ENCODE data around the gene SNX32.
"Not testable (repeated sequence)": the region's sequence is repeated elsewhere in the genome, so short reads cannot be mapped to it uniquely, and the experiment has no call there.

SNX32 gene

DNA sequence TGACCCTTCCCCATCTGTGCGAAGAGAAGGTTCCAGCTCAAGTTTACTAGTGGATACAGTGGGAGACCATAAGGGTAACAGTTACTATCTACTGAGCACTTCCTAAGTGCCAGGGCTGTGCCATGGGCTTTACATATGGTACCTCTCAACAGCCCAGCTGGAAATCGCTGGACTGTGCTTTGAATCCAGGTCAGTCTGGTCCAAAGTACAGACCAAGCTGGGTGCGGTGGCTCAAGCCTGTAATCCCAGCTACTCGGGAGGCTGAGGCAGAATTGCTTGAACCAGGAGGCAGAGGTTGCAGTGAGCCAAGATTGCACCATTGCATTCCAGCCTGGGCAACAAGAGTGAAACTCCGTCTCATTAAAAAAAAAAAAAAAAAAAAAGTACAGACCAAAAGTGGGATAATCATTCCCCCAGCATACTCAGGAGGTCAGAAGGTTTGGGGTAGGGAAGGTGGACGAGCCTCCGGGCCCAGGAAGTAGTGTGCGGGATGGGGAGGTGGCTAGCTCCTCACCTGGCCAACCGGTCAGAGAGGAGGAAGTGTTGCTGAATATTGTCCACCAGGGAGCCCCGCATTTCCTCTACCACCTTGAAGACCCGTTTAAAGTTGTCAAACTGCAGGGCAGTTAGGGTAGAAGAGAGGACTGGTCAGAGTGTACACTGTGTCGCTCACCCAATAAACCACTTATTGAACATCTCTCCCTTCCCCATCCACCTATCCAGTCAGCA is 52.2 kb downstream of the SNX32 start:
- DNase-seq (ENCODE audit: low read depth), result no peak

DNA sequence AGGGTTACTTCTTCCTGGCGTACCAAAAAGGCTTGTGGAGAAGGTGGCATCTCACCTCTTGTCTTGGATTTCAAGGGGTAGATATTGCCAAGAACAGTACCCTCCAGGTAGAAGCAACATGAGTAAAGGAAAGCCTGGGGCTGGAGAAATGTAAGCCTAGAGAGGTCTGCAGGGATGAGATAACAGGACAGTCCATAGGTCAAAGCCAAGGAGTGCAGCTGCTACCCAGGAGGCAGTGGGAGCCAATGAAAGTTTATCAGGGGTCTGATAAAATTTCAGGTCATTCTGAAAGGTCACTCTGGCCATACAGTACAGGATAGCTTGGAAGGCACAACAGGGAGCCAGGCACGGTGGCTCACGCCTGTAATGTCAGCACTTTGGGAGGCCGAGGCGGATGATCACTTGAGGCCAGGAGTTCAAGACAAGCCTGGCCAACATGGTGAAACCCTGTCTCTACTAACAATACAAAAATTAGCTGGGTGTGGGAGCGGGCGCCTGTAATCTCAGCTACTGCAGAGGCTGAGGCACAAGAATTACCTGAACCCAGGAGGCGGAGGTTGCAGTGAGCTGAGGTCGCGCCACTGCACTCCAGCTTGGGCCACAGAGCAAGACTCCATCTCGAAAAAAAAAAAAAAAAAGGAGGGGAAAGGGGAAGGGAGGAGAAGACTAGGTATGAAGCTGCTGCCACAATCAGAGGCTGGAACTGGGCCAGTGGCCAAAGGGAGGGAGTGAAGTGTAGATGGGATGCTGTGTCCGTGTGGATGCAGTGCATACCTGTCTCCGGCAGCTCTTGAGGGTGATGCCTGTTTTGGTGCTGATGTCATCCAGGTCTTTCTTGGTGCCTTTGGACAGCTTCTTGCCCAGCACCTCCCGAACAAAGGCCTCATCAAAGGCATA is 53.3 kb downstream of the SNX32 start:
- DNase-seq (ENCODE audit: low read depth), result no peak

DNA sequence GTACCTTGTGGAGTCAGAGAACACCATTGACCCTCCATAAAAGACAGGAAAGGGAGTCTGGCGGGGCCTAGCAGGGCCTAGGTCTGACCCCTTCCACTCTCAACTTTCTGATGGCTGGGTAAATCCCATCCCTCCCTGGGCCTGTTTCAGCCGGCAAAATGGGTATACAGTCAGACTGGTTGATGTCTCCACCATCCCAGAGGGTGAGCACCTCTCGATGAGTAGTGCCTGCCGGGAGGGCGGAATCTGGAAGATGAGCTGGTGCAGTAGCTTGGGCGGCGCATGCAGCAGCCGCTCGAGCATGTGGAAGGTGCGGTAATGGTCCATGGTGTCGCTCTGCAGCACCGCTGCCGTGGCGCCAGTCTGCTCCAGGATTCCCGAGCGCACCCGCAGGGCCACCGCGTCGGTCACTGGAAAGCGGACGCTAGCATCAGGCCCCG is 54.0 kb downstream of the SNX32 start:
- no peak for DNase-seq (ENCODE audit: low read depth)

DNA sequence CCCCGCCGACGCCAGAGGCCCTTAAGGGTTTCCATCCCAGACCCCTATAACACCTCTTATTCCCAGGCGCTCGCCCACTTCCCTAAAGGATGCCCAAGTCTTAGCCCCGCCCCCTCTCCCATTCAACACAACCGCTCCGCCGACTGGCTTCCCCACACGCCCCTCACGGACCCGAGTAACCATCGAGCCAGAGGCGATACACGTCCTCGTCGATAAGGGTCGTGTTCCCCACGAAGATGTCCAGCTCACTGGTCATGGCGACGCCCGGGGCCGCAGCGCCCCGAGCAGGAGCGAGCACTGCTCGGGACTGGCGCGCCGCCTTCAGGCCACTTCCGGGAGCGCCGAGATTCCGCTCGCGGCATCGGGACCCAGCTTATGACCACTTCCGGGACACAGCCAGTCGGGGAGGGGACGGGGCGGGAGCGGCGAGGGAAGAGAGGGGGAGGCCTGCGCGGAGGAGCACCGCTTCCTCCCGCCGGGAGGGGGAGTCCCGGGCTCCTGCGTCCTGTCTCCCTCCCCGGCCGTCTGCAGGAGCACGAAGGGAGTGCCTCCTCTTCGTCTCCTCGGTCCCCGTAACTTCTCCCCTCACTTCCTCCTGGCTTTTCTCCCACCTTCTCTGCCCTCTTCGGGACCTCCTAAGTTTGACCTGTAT is 54.5 kb downstream of the SNX32 start, which contains the start of gene FIBP:
FIBP (minus strand) TSS at position 309 of the 652 bp plus-strand sequence; CDS start at position 256, 53 bp downstream.
- peak; percentile 86 for DNase-seq (ENCODE audit: low read depth)

DNA sequence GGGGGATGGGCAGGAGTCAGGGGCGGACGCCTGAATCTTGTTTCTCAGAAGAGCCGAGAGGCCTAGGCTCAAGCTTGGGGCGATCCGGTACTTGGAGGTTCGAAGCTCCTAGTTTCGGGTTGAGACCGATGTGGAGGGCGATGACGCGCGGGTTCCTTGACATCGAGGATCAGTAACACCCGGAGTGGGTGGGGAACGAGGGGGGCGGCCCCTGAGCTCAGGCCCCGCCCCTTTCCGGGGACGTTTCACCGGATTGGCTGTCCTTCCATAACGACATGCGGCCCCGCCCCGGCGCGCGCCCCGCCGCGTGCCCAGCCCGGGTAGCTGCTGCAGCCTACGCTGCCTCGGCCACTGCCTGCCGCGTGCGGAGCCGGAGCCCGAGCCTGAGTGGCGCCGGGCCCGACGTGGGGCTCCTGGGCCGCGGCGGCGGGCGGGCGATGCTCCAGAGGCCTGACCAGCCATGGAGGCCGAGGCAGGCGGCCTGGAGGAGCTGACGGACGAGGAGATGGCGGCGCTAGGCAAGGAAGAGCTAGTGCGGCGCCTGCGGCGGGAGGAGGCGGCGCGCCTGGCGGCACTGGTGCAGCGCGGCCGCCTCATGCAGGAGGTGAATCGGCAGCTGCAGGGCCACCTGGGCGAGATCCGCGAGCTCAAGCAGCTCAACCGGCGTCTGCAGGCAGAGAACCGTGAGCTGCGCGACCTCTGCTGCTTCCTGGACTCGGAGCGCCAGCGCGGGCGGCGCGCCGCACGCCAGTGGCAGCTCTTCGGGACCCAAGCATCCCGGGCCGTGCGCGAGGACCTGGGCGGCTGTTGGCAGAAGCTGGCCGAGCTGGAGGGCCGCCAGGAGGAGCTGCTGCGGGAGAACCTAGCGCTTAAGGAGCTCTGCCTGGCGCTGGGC is 56.8 kb downstream of the SNX32 start, which contains the start of gene CCDC85B:
CCDC85B (plus strand) TSS at position 350 of the 895 bp plus-strand sequence; CDS start at position 461, 111 bp downstream.
- DNase-seq (ENCODE audit: low read depth), result peak; percentile 87

DNA sequence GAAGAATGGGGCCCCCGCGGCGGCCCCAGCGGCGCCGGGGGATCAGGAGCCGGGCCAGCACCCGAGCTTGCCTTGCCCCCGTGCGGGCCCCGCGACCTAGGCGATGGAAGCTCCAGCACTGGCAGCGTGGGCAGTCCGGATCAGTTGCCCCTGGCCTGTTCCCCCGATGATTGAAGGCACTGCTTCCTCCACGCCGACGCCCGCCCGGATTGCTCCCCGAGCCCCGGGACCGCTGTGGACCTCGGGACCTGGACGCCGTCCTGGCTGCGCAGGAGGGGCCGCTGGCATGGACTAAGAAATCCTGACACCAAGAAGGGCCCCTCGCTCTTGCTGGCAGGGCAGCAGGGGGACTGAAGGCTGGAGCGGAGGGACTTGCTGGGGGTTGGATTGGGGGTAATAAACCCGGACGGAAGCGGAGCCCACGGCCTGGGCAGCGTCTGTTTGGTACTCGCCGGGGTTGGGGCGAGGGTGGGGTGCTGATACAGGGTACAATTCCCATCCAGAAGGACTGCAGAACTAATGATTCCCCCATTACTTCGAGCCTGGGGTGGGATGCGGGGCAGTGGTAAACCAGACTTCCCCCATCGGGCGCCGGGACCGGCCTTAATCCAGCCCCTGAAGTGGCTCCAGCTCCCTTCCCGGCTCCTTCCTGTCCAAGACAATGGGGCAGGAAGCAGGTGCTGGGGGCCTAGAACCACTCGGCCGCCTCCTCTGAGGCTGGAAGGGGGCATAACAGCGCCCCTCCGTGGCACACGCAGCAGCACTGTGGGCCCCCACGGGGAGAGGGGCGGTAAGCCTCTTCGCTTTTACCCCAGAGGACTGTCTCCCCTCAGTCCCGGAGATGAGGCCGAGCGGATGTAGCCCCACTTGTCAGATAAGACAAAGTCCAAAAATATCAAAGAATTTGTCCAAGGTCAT is 57.7 kb downstream of the SNX32 start:
- DNase-seq (ENCODE audit: low read depth), result no peak

DNA sequence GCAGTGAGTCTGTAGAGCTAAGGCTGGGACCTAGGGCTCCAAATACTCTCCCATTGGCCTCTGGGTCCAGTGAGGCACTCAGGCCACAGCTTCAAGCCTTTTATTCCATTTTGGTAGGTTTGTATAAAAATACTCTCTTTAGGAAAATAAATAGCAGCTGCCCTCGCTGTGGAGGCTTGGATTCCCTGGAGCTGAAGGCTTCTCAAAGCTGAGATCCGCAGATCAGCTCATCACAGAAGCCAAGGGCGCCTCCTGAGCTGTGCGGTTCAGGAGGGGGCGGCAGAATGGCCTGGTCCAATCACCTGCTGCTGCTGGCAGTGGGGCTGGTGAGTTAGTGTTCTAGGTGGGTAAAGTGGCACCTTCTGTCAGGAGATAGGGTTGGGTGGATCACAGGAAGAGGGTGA is 58.4 kb downstream of the SNX32 start:
- not testable (repeated sequence) for DNase-seq (ENCODE audit: low read depth)

DNA sequence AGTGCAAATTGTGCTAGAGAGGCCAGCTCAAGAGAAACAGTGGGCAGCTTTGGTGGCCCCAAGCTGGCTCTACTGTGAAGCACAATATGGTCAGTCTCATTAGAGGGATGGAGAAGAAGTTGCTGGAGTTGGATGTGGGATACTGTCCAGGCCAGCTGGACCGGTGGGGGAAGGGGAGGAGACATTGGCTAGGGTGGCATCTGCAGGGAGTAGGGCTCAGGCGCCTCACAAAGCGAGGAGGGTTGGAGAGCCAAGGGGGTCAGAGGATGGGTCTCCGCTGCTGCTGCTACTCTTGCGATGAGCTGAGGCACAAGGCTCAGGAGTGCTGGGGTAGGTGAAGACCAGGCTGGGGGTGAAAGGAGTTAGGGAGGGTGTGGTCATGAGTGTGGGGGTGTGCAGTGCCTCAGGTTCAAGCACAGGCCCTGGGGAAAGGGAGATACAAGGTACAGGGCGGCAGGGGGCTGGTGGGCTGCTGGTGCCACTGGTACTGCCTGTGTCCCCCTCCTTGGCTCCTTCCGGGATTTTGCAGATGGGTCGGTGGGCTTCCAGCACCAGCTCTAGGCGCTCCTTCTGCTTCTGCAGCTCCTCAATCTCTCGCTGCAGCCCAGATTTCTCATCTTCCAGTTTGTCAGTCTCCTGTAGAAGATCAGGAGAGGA is 59.0 kb downstream of the SNX32 start:
- no peak for DNase-seq (ENCODE audit: low read depth)

DNA sequence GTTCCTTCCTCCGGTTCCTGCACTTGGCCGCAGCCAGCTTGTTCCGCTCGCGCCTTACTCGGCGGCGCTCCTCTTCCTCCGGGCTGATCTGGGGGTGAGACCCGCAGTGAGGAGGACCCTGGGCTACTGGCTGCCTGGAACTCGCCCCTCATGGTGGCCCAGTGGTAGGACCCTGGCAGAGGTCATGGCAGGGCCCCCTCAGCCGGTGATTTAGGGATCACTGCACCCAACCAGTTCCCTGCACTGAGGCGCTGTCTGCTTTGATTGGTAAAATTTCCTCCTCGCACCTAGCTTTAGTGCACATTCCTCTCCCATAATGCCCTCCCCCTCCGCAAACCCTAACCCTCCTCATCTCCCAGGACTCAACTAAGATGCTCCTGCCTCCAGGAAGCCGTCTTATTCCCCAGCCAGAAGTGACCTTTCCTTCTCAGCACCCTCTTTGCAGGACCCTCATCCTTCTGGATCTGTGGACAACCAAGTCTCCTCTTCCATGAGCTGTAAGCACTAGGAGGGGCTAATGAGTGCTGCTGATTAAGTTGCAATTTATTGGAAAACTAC is 60.4 kb downstream of the SNX32 start:
- DNase-seq (ENCODE audit: low read depth), result no peak

DNA sequence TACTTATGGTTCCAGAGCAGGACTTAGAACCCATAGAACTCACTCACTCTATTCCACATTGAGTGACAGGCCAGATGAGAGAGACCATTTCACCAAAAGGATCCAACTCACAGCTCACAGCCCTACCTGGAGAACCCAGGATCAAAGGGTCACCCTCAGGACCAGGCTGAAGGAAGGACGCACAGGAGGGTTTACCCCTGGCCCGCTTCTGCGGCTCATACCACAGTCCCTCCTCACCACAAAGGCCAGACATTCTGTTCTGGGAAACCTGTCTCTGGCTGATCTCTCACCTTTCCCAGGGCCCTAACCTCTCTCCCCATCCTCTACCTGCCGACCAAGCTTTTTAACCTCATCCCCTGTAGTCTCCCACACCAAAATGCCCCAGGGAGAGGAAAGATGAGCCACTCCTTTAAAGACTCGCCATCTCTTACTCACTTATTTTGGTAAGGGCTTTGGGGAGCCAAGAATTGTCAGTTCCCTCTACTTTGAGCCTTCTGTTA is 61.8 kb downstream of the SNX32 start:
- no peak for DNase-seq (ENCODE audit: low read depth)

DNA sequence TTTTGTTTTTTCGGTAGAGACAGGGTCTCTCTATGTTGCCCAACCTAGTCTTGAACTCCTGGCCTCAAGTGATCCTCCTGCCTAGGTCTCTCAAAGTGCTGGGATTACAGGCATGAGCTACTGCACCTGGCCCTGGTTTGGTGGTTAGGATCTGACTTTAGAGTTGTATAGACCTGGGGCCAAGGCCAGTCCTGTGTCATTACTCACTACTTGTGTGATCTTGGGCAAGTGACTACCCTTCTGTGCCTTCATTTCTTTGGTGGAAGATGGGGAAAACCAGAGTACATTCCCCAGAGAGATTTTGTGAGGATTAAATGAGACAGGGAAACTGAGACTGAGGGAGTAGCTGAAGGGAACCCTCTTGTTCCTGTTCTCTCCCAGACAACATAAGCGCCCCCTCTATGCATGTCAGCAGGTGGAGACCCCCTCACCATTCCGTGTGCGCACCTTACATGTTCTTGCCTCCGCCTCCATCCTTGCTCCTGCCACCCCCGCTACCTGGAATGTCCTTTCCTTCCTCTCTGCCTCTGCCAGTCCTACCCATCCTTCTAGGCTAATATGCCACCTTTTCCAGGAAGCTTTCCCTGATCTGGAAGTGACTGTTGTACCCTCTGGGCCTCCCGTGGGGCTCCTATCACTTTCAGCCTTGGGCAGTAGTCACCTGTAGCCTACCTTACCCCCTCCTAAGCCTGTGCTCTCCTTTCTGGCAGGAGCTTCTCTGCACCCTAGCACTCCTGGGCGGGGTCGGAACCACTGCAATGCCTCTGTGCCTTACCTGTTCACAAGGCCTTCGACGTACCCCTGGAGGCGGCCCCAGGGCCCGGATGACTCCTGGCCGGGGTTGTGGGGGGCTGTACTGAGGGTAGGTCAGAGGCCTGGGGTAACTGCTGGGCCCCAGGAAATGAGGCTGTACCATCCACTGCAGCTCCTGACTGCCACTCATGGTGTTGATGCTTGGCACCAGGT is 62.6 kb downstream of the SNX32 start:
- no peak for DNase-seq (ENCODE audit: low read depth)

DNA sequence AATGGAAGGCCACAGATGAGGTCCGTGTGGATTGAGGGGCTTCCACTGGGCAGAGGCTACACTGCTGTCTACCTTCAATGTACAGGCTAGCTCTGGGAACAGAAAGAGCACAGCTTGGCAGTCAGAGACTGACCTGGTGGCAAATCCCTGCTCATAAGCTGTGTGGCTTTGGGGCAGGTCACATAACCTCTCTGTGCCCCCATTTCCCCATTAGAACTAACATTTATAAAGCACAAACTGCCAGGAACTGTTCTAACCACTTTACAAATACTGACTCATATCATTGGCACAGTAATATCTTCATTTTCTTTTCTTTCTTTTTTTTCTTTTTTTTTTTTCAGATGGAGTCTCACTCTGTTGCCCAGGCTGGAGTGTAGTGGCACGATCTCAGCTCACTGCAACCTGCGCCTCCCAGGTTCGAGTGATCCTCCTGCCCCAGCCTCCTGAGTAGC is 63.3 kb downstream of the SNX32 start:
- DNase-seq (ENCODE audit: low read depth), result no peak

DNA sequence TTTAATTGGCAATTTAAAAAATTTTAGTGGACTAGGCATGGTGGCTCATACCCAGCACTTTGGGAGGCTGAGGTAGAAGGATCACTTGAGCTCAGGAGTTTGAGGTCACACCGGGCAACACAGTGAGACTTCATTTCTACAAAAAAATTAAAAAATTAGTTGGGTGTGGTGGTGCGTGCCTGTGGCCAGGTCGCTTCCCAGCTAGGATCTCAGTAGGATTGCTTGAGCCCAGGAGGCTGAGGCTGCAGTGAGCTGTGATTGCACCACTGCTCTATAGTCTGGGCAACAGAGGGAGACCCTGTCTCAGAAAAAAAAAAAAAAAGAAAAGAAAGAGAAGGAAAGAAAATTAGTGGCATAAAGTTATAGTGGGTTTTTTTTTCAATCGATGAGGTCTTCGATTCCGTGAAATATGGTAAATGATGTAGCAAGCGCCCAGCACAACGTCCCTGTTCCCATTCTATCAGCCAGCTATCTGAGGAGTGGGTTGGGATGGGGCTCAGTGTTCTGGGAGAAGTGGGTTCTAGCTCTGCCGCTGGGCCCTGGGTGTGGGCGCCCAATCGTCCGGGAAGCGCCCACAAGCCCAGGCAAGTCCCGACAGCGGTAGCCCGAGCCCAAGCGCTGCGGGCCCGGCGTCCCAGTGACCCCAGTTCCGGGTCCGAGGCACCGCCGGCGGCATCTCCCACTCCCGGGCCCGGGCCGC is 65.0 kb downstream of the SNX32 start:
- no peak for DNase-seq (ENCODE audit: low read depth)

DNA sequence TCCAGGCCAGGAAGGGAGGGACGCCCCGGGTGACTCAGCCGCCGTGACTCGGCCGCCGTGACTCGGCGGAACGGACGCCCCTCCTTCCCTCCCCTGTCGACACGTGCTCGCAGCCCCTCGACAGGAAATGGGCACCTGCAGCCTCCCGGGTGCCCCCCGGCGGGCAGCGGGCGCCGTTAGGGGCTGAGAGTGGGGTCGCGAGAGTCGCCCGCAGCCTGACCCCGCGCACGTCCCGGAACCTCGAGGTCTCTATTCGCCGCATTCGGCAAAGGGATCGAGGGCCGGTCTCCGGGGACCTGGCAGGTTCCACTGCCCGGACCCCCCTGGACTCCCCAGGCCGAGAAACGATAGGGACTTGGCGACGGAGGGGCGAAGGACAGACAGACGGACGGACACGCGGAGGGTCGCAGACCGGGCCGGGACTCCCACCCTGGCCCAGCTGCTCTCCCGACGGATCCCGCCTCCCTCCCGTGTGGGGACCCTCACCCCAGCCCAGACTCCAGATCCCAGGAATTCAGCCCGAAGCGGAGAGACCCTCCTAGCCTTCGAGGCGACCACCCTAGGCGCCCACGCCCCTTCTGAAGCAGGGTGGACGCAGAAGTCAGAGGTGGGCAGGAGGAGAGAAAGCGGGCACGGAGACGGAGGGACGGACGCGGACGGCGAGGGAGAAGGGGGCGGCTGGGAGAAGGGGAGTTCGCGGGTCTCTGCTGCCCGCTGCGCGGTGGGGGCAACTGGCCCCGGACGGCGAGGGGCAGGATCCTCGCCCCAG is 65.8 kb downstream of the SNX32 start:
- no peak for DNase-seq (ENCODE audit: low read depth)

DNA sequence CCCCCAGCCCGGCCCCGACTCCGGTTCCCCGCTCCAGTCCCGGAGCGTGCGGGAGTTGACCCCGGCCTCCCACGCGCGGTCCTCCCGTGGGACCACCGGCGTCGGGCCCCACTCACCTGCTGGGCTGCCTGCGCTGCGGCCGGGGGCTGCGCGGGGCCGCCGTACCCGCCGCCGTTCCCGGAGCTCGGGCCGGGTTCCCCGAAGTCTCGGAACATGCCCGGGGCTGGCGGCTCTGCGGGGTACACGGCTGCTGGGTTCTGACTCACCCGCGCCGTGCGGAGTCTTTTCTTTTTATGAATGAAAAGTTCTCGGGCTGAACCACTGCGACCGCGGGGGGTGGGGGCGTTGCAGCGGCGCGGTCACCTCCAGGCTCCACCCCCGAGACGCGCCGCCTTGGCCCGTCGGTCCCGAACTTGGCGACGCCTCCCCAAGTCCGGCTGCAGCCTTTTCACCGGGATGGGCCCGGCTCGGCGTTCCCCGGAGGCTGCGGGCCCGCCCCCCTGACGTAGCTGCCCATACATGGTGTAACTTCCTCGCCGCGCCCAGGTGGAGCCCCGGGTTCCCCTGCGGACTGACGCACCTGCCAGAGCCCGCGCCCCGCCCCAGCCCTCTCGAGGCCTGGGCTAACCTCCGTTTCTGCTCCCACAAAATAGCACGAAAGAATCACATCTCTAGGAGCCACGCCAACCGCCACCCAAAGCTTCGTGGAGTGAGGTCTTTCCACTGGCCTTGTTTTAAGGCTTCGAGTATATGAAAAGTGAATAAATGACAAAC is 66.5 kb downstream of the SNX32 start, which contains the start of gene FOSL1:
FOSL1 (minus strand) TSS at position 264 of the 774 bp plus-strand sequence; CDS start at position 215, 49 bp downstream.
- peak; percentile 92 for DNase-seq (ENCODE audit: low read depth)

DNA sequence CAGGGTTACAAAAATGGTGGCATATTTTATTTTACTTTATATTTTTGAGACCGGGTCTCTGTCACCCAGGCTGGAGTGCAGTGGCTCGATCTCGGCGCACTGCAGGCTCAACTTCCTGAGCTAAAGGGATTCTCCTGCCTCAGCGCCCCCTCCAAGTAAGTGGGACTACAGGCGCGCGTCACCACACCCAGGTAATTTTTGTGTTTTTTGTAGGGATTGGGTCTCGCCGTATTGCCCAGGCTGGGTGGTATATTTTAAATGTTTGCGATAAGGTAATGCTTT is 67.1 kb downstream of the SNX32 start:
- DNase-seq (ENCODE audit: low read depth), result no peak

Measured in HS-5 (cell line).